Activated T-helper 2 cell treated with anti-CD3 and anti-CD28 coated beads, Interferon-gamma antibody, Interleukin-2, Interleukin-4, amounts not matched to agents 10 μg/mL and 5 μg/mL and 100 μg/mL, durations not matched to agents 14 hours and 24 hours and 36 hours (primary cell): ENCODE measurements around the gene ITPR3. TPM values are rescaled to one million over a fixed set of nuclear protein-coding genes. Genes with fewer than 3 reads are reported as not detected.
"Not testable (repeated sequence)": the region's sequence is repeated elsewhere in the genome, so short reads cannot be mapped to it uniquely, and the experiment has no call there.

Experiments used
- DNase-seq: peaks from one replicate; pipeline ENCODE4 v3.0.0; 2021; ENCODE audit warnings: low spot score
- H3K27ac Mint-ChIP-seq: one replicate; pipeline ENCODE4 v1.8.0; 2021; ENCODE audit warnings: mixed read lengths
- H3K27me3 Mint-ChIP-seq: one replicate; pipeline ENCODE4 v1.8.0; 2021; ENCODE audit warnings: low read depth, mixed read lengths
- H3K36me3 Mint-ChIP-seq: one replicate; pipeline ENCODE4 v1.8.0; 2021; ENCODE audit warnings: low read depth, mixed read lengths
- H3K4me1 Mint-ChIP-seq: one replicate; pipeline ENCODE4 v1.8.0; 2021; ENCODE audit warnings: low read depth, mixed read lengths
- H3K4me3 Mint-ChIP-seq: one replicate; pipeline ENCODE4 v1.8.0; 2021; ENCODE audit warnings: low read depth, mild to moderate bottlenecking, moderate library complexity, mixed read lengths
- H3K9me3 Mint-ChIP-seq: one replicate; pipeline ENCODE4 v1.8.0; 2021; ENCODE audit warnings: mixed read lengths
- intact Hi-C: fragments of 100-400 bp; cut with micrococcal nuclease; formaldehyde crosslinking; loops from one replicate; pipeline ENCODE4 v1.15.1; 2023
- total RNA-seq: library from RNA; stranded (reverse); gene quantifications from 2 replicates; pipeline ENCODE4 v1.2.3, GENCODE V29; 2022

Gene ITPR3
- total RNA-seq, 1 donor from 2014 or later = 41.7 TPM

GRCh38 chr6:33623895-33624381 lies 2.8 kb downstream of the ITPR3 start:
- intact Hi-C loops = no loop called here
- H3K27me3 Mint-ChIP-seq = no peaks in the 10 kb centered on the region
- DNase-seq = no peak
- peak overlapping the region; percentile 91 for H3K4me3 Mint-ChIP-seq
- no peaks in the 10 kb centered on the region for H3K9me3 Mint-ChIP-seq
- H3K4me1 Mint-ChIP-seq = peaks cover 38% of the 10 kb centered on the region
- H3K36me3 Mint-ChIP-seq = peaks cover 21% of the 10 kb centered on the region
- H3K27ac Mint-ChIP-seq = peak overlapping the region; percentile 62

GRCh38 chr6:33624856-33625255 lies 3.7 kb downstream of the ITPR3 start:
- Mint-ChIP-seq H3K9me3 (no peaks in the 10 kb centered on the region), H3K4me1 (peaks cover 34% of the 10 kb centered on the region), H3K4me3 (no peak overlapping the region), H3K27ac (no peak overlapping the region), H3K27me3 (no peaks in the 10 kb centered on the region), H3K36me3 (peaks cover 21% of the 10 kb centered on the region)
- DNase-seq = no peak
- intact Hi-C loops = no loop called here

GRCh38 chr6:33627876-33628275 lies 6.8 kb downstream of the ITPR3 start:
- intact Hi-C loops = no loop called here
- no peaks in the 10 kb centered on the region for H3K27me3 Mint-ChIP-seq
- no peak overlapping the region for H3K4me3 Mint-ChIP-seq
- H3K9me3 Mint-ChIP-seq = no peaks in the 10 kb centered on the region
- H3K4me1 Mint-ChIP-seq = peaks cover 33% of the 10 kb centered on the region
- H3K27ac Mint-ChIP-seq = no peak overlapping the region
- peaks cover 29% of the 10 kb centered on the region for H3K36me3 Mint-ChIP-seq
- no peak for DNase-seq

GRCh38 chr6:33628401-33628964 lies 7.4 kb downstream of the ITPR3 start:
- no peak overlapping the region for H3K4me3 Mint-ChIP-seq

GRCh38 chr6:33630014-33630413 lies 8.9 kb downstream of the ITPR3 start:
- H3K4me3 Mint-ChIP-seq = no peak overlapping the region
- no peaks in the 10 kb centered on the region for H3K27me3 Mint-ChIP-seq
- intact Hi-C loops = loop anchor here (5.0 kb wide), 1 partner anchor 62 kb away; no protein-coding TSS in a partner anchor
- no peak overlapping the region for H3K27ac Mint-ChIP-seq
- no peak for DNase-seq
- no peaks in the 10 kb centered on the region for H3K9me3 Mint-ChIP-seq
- H3K4me1 Mint-ChIP-seq = peaks cover 35% of the 10 kb centered on the region
- H3K36me3 Mint-ChIP-seq = peaks cover 17% of the 10 kb centered on the region

More at GRCh38 chr6:33628401-33628964, 7.4 kb downstream of the ITPR3 start:
- H3K9me3 Mint-ChIP-seq = no peaks in the 10 kb centered on the region
- H3K4me1 Mint-ChIP-seq = peaks cover 33% of the 10 kb centered on the region
- DNase-seq = no peak
- H3K27me3 Mint-ChIP-seq = no peaks in the 10 kb centered on the region
- intact Hi-C loops = no loop called here
- H3K36me3 Mint-ChIP-seq = peaks cover 23% of the 10 kb centered on the region
- no peak overlapping the region for H3K27ac Mint-ChIP-seq

GRCh38 chr6:33631521-33631920 lies 10.4 kb downstream of the ITPR3 start:
- H3K4me3 Mint-ChIP-seq, DNase-seq, H3K9me3 Mint-ChIP-seq, H3K27me3 Mint-ChIP-seq, H3K27ac Mint-ChIP-seq: not testable (repeated sequence)
- intact Hi-C loops = loop anchor here (5.0 kb wide), 1 partner anchor 61 kb away; no protein-coding TSS in a partner anchor
- Mint-ChIP-seq H3K36me3 (peaks cover 21% of the 10 kb centered on the region), H3K4me1 (peaks cover 42% of the 10 kb centered on the region)

GRCh38 chr6:33631971-33632557 lies 10.9 kb downstream of the ITPR3 start:
- DNase-seq = no peak
- no peak overlapping the region for H3K4me3 Mint-ChIP-seq
- no peaks in the 10 kb centered on the region for H3K27me3 Mint-ChIP-seq
- peaks cover 21% of the 10 kb centered on the region for H3K36me3 Mint-ChIP-seq
- H3K27ac Mint-ChIP-seq = no peak overlapping the region
- intact Hi-C loops = loop anchor here (1.0 to 5.0 kb wide), 2 partner anchors 42 to 60 kb away; no protein-coding TSS in a partner anchor
- no peaks in the 10 kb centered on the region for H3K9me3 Mint-ChIP-seq
- H3K4me1 Mint-ChIP-seq = peaks cover 43% of the 10 kb centered on the region

- peaks cover 44% of the 10 kb centered on the region for H3K4me1 Mint-ChIP-seq
- intact Hi-C loops = loop anchor here (1.0 to 5.0 kb wide), 2 partner anchors 42 to 60 kb away; no protein-coding TSS in a partner anchor
- H3K36me3 Mint-ChIP-seq = peaks cover 16% of the 10 kb centered on the region
Measured at GRCh38 chr6:33632558-33633039, 11.5 kb downstream of the ITPR3 start.

GRCh38 chr6:33633084-33633461 lies 12.0 kb downstream of the ITPR3 start:
- H3K9me3 Mint-ChIP-seq = no peaks in the 10 kb centered on the region
- peaks cover 16% of the 10 kb centered on the region for H3K36me3 Mint-ChIP-seq
- H3K4me1 Mint-ChIP-seq = peaks cover 44% of the 10 kb centered on the region
- H3K27ac Mint-ChIP-seq = peak overlapping the region; percentile 64
- intact Hi-C loops = loop anchor here (5.0 kb wide), 1 partner anchor 59 kb away; no protein-coding TSS in a partner anchor
- H3K27me3 Mint-ChIP-seq = no peaks in the 10 kb centered on the region
- no peak for DNase-seq
- H3K4me3 Mint-ChIP-seq = peak overlapping the region; percentile 65

More at GRCh38 chr6:33632558-33633039, 11.5 kb downstream of the ITPR3 start:
- no peaks in the 10 kb centered on the region for H3K9me3 Mint-ChIP-seq
- H3K27me3 Mint-ChIP-seq = no peaks in the 10 kb centered on the region
- peak overlapping the region; percentile 64 for H3K27ac Mint-ChIP-seq
- H3K4me3 Mint-ChIP-seq = peak overlapping the region; percentile 65
- peak; percentile 45 for DNase-seq

GRCh38 chr6:33633462-33634158 lies 12.5 kb downstream of the ITPR3 start:
- H3K36me3 Mint-ChIP-seq = peaks cover 16% of the 10 kb centered on the region
- peaks cover 42% of the 10 kb centered on the region for H3K4me1 Mint-ChIP-seq
- H3K27me3 Mint-ChIP-seq = no peaks in the 10 kb centered on the region
- intact Hi-C loops = loop anchor here (5.0 kb wide), 1 partner anchor 59 kb away; no protein-coding TSS in a partner anchor
- H3K4me3 Mint-ChIP-seq = peak overlapping the region; percentile 82
- H3K9me3 Mint-ChIP-seq = no peaks in the 10 kb centered on the region
- peak; percentile 60 for DNase-seq
- peak overlapping the region; percentile 64 for H3K27ac Mint-ChIP-seq

GRCh38 chr6:33634161-33634727 lies 13.1 kb downstream of the ITPR3 start:
- H3K36me3 Mint-ChIP-seq = peaks cover 16% of the 10 kb centered on the region
- no peak for DNase-seq
- H3K4me3 Mint-ChIP-seq = peak overlapping the region; percentile 82
- peaks cover 42% of the 10 kb centered on the region for H3K4me1 Mint-ChIP-seq
- no peaks in the 10 kb centered on the region for H3K27me3 Mint-ChIP-seq
- intact Hi-C loops = loop anchor here (5.0 kb wide), 1 partner anchor 58 kb away; no protein-coding TSS in a partner anchor
- H3K9me3 Mint-ChIP-seq = no peaks in the 10 kb centered on the region
- peak overlapping the region; percentile 59 for H3K27ac Mint-ChIP-seq

GRCh38 chr6:33634946-33635345 lies 13.8 kb downstream of the ITPR3 start:
- Mint-ChIP-seq H3K27ac (no peak overlapping the region), H3K36me3 (peaks cover 16% of the 10 kb centered on the region), H3K4me3 (peak overlapping the region; percentile 34), H3K27me3 (no peaks in the 10 kb centered on the region), H3K9me3 (no peaks in the 10 kb centered on the region), H3K4me1 (peaks cover 42% of the 10 kb centered on the region)
- DNase-seq = no peak
- intact Hi-C loops = loop anchor here (5.0 kb wide), 1 partner anchor 57 kb away; no protein-coding TSS in a partner anchor
